NCI-H510A (cell line): ENCODE measurements around the gene RNF166.

Source experiments
- DNase-seq: peaks from one replicate; lab custom pipeline; 2025; lab: John Stamatoyannopoulos, UW

RNF166 gene

DNA sequence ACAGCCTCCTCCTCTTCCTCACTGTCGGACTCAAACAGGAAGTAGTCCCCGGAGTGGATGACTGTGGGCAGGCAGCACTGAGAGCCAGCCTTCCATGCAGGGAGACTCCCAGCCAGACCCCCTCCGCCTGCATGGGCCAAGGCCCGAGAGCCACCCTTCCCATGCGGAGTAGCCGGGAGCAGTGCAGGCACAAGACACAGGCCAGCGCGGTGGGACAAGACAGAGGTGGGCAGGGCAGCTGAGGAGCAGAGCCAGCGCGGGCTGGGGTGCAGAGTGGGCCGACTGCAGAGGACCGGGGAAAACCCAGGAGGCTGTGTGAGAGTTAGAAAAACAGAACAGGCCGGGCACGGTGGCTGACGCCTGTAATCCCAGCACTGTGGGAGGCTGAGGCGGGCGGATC lies 17.7 kb upstream of the RNF166 start:
- no peak for DNase-seq

DNA sequence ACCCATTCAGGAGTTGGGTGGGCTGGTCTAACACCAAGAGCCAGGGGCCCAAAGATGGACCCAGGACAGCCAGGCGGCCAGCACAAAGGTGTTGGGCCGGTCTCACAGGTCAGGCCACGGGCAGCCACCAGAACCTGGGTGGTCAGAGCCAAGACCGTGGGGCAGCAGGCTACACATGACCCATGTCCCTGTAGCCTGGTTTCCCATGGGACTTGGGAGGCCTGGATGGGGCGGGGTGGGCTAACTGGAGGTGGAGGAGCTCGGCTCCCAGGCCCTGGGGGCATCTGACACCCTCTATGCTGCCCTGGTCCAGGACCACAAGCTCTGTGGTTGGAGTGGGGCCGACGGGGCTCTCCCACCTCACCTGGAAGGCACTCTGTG lies 17.3 kb upstream of the RNF166 start:
- no peak for DNase-seq

DNA sequence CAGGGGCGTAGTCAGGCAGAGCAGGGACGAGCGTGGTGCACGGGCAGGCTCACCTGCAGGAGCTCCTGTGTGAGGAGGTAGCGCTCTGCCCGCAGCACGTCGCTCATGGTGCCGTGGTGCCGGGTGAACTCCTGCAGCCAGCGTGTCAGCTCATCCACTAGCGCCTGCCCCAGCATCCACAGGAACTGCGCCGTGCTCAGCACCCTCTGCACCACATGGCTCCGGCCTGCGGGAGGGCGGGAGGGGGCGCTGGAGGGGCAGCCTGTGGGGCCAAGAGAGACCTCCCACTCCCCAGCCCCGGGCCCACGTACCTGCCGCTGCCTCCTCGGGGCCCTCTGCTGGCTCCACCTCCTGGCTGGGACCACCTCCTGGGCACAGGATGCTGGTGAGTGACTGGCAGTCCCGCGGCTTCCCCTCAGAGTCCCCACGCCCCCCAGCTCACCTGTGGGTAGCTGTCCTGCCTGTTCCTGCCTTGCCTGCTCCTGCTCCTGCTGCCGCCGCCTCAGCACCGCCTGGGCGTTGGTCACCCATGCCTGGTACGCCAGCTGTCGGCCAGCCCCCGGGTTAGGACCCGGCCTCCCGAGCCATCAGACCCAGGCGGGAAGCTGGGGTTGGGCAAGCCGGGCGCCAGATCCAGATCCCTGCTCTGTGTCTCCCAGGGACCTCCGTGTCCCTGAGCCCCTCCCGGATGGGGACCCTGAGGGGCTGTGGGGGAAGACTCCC lies 16.7 kb upstream of the RNF166 start:
- DNase-seq, result no peak

DNA sequence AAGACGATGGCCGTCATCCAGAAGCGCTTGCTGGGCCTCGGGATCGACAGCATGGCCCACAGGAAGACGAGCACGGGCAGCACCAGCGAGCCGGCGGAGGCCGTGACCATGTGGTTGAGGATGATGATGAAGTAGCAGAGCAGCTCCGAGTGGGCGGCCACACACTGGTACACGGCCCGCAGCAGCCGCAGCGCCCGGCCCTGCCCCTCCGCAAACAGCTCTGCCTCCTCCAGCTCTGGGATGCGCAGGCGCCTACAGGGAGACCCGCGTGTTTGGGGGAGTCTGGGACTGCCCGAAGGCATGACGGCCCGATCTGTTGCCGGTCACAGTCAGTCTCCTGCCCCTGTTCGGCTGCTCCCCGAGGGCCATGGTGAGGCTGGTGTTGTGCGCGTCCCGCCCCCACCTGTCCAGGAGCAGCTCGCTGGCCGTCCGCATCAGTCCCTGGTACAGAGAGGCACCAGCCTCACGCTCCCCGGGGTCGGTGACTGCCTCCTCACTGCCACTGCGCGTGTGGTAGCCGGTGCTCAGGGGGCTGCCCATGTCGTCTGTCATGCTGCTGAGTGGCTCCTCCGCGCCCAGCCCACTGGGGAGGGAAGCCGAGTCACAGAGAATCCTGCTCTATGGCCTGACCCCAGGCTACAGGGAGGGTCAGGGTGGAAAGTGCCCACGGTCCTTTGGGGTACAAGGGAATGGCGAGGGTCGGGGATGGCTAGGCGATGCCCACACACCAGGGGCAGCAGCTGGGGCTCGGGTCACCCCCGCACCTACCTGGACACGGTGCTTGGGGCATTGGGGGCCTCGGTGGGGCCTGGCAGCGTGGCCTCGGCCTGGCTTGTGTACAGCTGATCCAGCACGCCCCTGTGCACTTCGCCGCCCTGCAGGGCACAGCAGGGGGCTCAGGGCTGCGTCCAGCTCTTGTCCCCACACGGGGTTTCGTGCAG lies 15.9 kb upstream of the RNF166 start:
- DNase-seq, result no peak

- DNase-seq, result no peak
These were observed 15.0 kb upstream of the RNF166 start for GRCh38 chr16:88721236-88721635.

GRCh38 chr16:88720396-88720970 lies 14.3 kb upstream of the RNF166 start:
- no peak for DNase-seq

DNA sequence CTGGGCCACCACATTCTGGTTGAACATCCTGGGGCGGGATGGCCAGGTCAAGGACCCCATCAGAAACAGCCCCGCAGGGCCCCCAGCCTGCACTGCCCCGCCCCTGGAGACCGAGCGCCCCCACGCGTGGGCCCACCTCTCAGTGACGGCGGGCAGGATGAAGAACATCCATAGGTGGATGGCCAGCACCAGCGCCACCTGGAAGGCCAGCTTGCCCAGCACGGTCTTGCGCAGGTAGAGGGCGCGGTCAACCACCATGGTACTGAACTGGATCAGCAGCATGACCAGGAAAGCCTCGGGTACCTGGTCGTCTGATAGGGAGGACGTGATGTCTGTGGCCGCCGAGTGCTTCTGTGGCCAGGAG lies 13.7 kb upstream of the RNF166 start:
- DNase-seq, result no peak

DNA sequence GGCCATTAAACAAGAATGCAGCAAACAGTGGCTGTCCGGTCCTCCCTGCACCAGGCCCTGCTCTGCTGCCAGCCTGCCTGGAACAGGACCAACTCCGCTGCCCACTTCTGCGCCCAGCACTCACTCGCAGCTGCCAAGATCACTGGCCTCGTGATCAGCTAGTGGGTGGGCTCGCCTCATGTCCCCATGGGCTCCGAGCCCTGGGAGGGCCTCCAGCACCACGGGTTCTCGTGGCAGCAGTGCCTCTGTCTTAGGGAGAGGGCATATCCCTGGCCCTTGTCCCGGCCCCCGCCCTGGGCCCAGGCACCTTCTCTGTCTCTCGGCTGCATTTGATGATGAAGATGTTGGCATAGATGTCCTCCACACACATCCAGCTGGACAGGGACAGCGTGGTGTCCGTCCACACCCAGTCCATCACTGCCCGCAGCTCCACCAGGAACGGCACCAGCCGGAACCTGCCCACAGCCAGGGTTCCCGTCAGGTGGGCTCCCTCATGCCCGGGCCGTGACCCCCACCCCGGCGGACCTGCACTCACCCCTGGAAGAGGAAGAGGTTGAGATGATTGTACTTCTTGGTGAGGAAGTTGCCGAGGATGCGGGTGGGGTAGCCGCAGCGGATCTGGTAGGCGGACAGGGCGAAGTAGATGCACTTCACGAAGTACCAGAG lies 13.2 kb upstream of the RNF166 start:
- no peak for DNase-seq

DNA sequence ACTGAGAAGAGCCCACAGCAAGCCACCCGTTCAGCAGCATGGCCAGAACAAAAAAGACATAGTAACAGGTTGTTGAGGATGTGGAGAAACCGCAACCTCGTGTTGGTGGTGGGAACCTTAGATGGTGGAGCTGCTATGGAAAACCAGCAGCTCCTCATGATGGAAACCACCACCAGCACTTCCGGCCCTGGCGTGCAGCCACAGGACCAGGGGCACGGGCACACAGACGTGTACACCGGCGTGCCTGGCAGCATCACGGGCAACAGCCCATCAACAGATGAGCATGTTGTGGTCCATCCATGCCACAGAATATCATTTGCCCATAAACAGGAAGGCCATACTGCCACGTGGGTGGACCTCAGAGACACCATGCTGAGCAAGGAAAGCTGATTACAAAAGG lies 12.0 kb upstream of the RNF166 start:
- DNase-seq, result no peak

GRCh38 chr16:88716601-88717001 lies 10.4 kb upstream of the RNF166 start:
- no peak for DNase-seq

GRCh38 chr16:88716201-88716600 lies 10.0 kb upstream of the RNF166 start:
- DNase-seq, result no peak

- no peak for DNase-seq
These were observed 9.3 kb upstream of the RNF166 start for GRCh38 chr16:88715312-88716190.

DNA sequence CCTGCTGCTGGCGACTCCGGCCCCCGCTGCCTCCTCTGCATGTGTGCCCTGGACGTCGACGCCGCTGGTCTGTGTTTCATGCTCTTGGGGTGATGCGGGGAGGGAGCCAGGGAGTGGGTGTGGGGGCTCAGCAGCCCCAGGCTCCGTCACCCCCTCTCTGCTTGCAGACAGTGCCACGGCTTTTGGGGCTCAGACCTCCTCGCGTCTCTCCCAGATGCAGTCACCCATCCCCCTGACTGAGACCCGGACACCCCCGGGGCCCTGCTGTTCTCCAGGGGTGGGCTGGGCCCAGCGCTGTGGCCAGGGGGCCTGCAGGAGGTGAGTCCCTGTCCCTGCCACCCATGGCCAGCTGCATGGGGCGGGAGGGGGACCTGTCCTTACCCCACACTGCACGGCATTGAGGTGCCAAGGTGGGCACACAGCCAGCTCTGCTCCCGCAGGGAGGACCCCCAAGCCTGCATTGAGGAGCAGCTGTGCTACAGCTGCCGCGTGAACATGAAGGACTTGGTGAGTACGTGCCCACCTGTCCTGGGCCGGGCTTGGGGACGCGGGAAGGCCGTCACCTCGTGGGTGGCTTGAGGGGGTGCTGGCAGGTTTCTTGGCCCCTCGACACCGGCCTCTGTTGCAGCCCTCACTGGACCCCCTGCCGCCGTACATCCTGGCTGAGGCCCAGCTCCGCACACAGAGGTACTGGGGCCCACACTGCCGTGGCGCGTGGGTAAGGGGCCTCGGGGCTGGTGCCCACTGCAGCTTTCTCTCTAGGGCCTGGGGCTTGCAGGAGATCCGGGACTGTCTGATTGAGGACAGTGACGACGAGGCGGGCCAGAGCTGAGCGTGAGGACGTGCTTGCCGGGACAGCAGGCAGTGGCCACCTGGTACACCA lies 8.5 kb upstream of the RNF166 start:
- DNase-seq, result no peak

DNA sequence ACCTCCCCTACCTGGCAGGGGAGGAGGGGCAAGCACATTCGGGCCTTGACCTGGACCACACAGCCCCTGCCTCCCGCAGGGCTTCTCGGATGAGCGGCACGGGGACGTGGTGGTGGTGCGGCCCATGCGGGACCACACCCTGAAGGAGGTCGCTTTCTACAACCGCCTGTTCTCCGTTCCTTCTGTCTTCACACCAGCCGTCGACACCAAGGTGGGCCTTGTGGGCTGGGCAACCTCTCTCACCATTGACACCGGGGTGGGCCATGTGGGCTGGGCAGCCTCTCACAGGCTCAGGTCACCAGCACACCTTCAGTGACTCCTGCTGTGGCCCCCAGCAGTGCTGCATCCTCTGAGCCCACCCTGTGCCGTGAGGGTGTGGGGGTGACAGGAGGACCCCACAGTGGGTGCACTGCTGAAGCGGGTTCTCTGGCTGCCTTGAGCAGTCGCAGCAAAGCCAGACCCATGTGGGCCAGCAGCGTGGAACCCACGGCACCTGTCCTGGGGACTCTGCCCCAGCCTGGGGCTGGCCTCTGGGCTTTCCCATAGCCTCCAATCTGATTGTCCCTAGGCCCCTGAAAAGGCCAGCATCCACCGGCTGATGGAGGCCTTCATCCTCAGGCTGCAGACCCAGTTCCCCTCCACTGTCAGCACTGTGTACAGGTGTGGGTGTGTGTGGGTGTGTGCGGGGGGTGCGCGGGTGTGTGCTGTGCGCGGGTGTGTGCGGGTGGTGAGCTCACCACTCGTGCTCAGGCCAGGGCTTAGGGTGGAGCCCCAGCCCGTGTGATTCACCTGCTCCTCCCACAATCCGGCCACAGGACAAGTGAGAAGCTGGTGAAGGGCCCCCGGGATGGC lies 7.6 kb upstream of the RNF166 start:
- no peak for DNase-seq

- DNase-seq, result no peak
These were observed 6.8 kb upstream of the RNF166 start for GRCh38 chr16:88713054-88713453.

DNA sequence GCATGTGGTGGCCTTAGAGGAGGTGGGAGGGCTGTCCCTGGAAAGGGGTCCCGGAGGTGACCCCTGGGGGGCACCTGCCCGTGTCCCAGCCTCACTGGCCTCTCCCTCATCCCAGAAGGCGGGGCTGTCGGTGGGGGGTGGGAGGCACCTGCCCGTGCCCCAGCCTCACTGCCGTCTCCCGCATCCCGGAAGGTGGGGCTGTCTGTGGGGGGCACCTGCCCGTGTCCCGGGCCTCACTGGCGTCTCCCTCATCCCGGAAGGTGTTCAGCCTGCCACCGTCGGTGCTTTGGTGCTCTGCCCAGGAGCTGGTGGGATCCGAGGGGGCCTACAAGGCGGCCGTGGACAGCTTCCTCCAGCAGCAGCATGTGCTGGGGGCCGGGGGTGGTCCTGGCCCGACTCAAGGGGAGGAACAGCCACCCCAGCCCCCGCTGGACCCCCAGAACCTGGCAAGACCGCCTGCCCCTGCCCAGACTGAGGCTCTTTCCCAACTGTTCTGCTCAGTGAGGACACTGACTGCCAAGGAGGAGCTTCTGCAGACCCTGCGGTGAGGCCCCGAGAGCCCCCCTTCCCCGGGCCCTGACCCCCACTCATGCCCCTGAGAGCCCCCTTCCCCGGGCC lies 6.3 kb upstream of the RNF166 start:
- no peak for DNase-seq

DNA sequence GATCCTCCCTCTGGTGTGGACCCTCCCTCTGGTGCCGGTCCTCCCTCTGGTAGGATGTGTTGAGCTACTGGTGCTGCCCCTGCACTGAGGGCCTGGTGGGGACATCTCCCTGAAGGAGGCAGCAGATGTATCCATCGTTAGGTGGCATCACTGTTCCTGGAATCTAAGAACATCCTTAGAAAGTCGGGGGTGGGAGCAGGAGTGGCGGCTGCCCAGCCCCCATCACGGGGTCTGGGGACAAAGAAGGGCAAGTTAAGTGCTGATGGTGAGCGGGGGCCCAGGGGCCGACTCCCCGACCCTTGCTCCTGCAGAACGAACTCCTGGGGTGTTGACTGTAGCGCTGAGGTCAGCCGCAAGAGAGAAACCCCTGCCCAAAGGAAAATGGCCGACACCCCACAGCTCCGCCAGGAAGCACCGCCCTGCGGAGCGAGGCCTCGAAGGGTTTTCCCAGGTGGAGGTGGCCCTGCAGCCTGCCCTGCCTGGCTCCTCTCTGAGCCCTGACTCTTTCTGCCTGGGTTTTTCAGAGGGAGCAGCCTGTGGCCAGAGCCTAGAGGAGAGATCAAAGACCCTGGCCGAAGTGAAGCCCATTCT lies 5.6 kb upstream of the RNF166 start:
- no peak for DNase-seq

- DNase-seq, result no peak
These were observed 4.3 kb upstream of the RNF166 start for GRCh38 chr16:88710556-88710955.
